Activated T-helper 2 cell treated with anti-CD3 and anti-CD28 coated beads, Interferon-gamma antibody, Interleukin-2, Interleukin-4, amounts not matched to agents 10 μg/mL and 5 μg/mL and 100 μg/mL, durations not matched to agents 14 hours and 24 hours and 36 hours (primary cell): ENCODE results near the gene HERC2. TPM values are rescaled to one million over a fixed set of nuclear protein-coding genes. Genes with fewer than 3 reads are reported as not detected.
"Not testable (repeated sequence)": the region's sequence is repeated elsewhere in the genome, so short reads cannot be mapped to it uniquely, and the experiment has no call there.

Source experiments
- DNase-seq: peaks from one replicate; pipeline ENCODE4 v3.0.0; 2021; ENCODE audit warnings: low spot score
- H3K27ac Mint-ChIP-seq: one replicate; pipeline ENCODE4 v1.8.0; 2021; ENCODE audit warnings: mixed read lengths
- H3K27me3 Mint-ChIP-seq: one replicate; pipeline ENCODE4 v1.8.0; 2021; ENCODE audit warnings: low read depth, mixed read lengths
- H3K36me3 Mint-ChIP-seq: one replicate; pipeline ENCODE4 v1.8.0; 2021; ENCODE audit warnings: low read depth, mixed read lengths
- H3K4me1 Mint-ChIP-seq: one replicate; pipeline ENCODE4 v1.8.0; 2021; ENCODE audit warnings: low read depth, mixed read lengths
- H3K4me3 Mint-ChIP-seq: one replicate; pipeline ENCODE4 v1.8.0; 2021; ENCODE audit warnings: low read depth, mild to moderate bottlenecking, moderate library complexity, mixed read lengths
- H3K9me3 Mint-ChIP-seq: one replicate; pipeline ENCODE4 v1.8.0; 2021; ENCODE audit warnings: mixed read lengths
- intact Hi-C: fragments of 100-400 bp; cut with micrococcal nuclease; formaldehyde crosslinking; loops from one replicate; pipeline ENCODE4 v1.15.1; 2023
- total RNA-seq: library from RNA; stranded (reverse); gene quantifications from 2 replicates; pipeline ENCODE4 v1.2.3, GENCODE V29; 2022

The HERC2 gene
- total RNA-seq, 1 donor from 2014 or later, result 47.4 TPM

- Mint-ChIP-seq H3K36me3 (peaks cover 11% of the 10 kb centered on the region), H3K27ac (no peak overlapping the region), H3K27me3 (no peaks in the 10 kb centered on the region), H3K9me3 (no peaks in the 10 kb centered on the region), H3K4me3 (no peak overlapping the region), H3K4me1 (no peaks in the 10 kb centered on the region)
- intact Hi-C loops, result no loop called here
- DNase-seq, result no peak
Measured at GRCh38 chr15:28127036-28127435, 194.9 kb downstream of the HERC2 start.

DNA sequence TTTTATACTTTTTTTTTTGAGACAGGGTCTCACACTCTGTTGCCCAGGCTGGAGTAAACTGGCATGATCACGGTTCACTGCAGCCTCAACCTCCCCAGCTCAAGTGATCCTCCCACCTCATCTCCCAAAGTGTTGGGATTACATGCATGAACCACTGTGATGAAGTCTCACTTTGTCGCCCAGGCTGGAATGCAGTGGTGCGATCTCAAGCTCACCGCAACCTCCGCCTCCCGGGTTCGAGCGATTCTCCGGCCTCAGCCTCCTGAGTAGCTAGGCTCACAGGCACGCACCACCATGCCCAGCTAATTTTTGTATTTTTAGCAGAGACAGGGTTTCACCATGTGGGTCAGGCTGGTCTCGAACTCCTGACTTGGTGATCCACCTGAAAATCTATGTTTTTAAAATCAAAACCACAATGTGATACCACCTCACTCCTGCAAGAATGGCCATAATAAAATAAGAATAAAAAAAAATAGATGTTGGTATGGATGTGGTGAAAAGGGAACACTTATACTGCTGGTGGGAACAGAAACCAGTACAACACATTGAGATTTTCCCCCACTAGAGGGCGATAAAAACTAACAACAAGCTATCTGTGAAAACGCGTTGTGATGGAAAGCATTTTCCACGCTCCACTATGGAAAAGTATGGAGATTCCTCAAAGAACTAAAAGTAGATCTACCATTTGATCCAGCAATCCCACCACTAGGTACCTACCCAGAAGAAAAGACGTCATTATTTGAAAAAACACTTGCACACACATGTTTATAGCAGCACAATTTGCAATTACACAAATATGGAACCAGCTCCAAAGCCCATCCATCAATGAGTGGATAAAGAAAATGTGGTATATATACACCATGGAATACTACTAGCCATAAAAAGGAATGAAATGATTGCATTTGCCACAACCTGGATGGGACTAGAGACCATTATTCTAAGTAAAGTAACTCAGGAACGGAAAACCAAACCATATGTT is 196.0 kb downstream of the HERC2 start:
- no peak for DNase-seq
- no peaks in the 10 kb centered on the region for H3K27me3 Mint-ChIP-seq
- H3K36me3 Mint-ChIP-seq, result peaks cover 13% of the 10 kb centered on the region
- intact Hi-C loops, result no loop called here
- H3K4me1 Mint-ChIP-seq, result no peaks in the 10 kb centered on the region
- no peaks in the 10 kb centered on the region for H3K9me3 Mint-ChIP-seq
- H3K4me3 Mint-ChIP-seq, result no peak overlapping the region
- no peak overlapping the region for H3K27ac Mint-ChIP-seq

GRCh38 chr15:28124841-28125240 is 197.1 kb downstream of the HERC2 start:
- intact Hi-C loops, result no loop called here
- peaks cover 22% of the 10 kb centered on the region for H3K36me3 Mint-ChIP-seq
- no peaks in the 10 kb centered on the region for H3K27me3 Mint-ChIP-seq
- H3K4me1 Mint-ChIP-seq, result no peaks in the 10 kb centered on the region
- no peak overlapping the region for H3K4me3 Mint-ChIP-seq
- DNase-seq, result no peak
- no peak overlapping the region for H3K27ac Mint-ChIP-seq
- no peaks in the 10 kb centered on the region for H3K9me3 Mint-ChIP-seq

- Mint-ChIP-seq H3K9me3 (no peaks in the 10 kb centered on the region), H3K27me3 (no peaks in the 10 kb centered on the region), H3K4me3 (no peak overlapping the region), H3K4me1 (no peaks in the 10 kb centered on the region), H3K27ac (no peak overlapping the region), H3K36me3 (peaks cover 22% of the 10 kb centered on the region)
- intact Hi-C loops, result loop anchor here (1.0 kb wide), 1 partner anchor 37 kb away; no protein-coding TSS in a partner anchor
- no peak for DNase-seq
Measured at GRCh38 chr15:28123408-28124023, 198.5 kb downstream of the HERC2 start.

- intact Hi-C loops, result no loop called here
- Mint-ChIP-seq H3K27me3 (no peaks in the 10 kb centered on the region), H3K27ac (no peak overlapping the region), H3K36me3 (peaks cover 25% of the 10 kb centered on the region), H3K4me3 (no peak overlapping the region), H3K9me3 (no peaks in the 10 kb centered on the region), H3K4me1 (no peaks in the 10 kb centered on the region)
- no peak for DNase-seq
Measured at GRCh38 chr15:28122038-28122949, 199.7 kb downstream of the HERC2 start.

DNA sequence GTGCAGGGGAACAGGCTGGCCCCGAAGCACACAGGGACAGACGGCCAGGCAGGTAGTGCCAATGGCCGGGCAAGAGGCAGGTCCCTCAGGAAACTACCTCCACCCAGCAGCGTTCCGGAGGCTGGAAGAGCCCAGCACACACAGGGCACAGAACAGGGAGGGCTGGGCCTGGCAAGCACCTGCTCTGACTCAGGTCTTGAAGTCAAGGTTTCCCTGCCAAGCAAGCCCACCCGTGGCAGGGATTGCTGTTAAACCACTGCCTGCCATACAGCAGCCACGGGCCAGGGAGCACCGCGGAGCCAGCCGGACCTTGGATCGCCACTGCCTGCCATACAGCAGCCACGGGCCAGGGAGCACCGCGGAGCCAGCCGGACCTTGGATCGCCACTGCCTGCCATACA is 200.4 kb downstream of the HERC2 start:
- H3K4me1 Mint-ChIP-seq, H3K4me3 Mint-ChIP-seq, H3K9me3 Mint-ChIP-seq, H3K27me3 Mint-ChIP-seq, DNase-seq, intact Hi-C loops, H3K27ac Mint-ChIP-seq: not testable (repeated sequence)
- peaks cover 26% of the 10 kb centered on the region for H3K36me3 Mint-ChIP-seq

- no peaks in the 10 kb centered on the region for H3K27me3 Mint-ChIP-seq
- peaks cover 30% of the 10 kb centered on the region for H3K36me3 Mint-ChIP-seq
- H3K4me1 Mint-ChIP-seq, result no peaks in the 10 kb centered on the region
- H3K27ac Mint-ChIP-seq, result no peak overlapping the region
- no peak for DNase-seq
- intact Hi-C loops, result no loop called here
- no peaks in the 10 kb centered on the region for H3K9me3 Mint-ChIP-seq
- no peak overlapping the region for H3K4me3 Mint-ChIP-seq
Measured at GRCh38 chr15:28120359-28120640, 201.7 kb downstream of the HERC2 start.

DNA sequence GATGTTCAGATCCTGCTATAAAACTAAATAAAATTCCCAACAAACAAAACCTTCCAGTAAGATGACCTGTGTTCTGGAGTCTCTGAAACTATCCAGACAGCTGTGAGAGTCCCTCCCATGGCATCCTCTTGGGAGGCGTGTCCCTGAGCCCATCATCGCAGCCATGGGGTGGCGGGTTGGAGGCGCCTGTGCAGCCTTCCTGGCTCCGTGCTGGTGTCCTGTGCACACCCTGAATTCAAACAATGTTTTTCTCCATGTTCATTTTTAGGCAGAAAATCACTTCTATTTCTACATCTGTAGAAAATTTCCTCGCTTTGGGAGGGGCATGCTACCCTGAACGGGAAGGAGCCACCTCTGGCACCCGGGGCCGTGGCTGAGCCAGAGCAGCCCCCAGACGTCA is 203.4 kb downstream of the HERC2 start:
- Mint-ChIP-seq H3K27me3 (no peaks in the 10 kb centered on the region), H3K4me1 (no peaks in the 10 kb centered on the region), H3K36me3 (peaks cover 34% of the 10 kb centered on the region), H3K9me3 (no peaks in the 10 kb centered on the region), H3K27ac (no peak overlapping the region), H3K4me3 (no peak overlapping the region)
- intact Hi-C loops, result no loop called here
- DNase-seq, result no peak

DNA sequence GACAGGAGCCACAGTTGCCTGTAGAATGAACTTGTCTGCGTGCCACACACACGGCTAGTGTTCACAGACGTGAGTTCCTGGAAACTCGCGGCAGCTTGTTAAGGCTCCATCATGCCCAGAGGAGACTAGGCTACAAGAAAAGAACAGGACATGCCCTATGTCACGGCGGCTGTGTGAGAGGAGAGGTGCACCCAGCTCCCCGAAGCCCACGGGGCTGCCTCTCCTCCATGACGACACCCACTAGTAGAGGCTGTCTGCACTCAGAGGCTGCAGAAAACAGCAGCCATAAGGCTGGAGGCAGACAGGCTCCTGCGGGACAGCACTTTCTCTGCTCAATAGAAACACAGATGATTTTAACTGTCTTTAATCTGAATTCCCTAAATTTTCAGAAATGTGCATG is 203.9 kb downstream of the HERC2 start:
- Mint-ChIP-seq H3K9me3 (no peaks in the 10 kb centered on the region), H3K27ac (no peak overlapping the region), H3K4me3 (no peak overlapping the region), H3K36me3 (peaks cover 32% of the 10 kb centered on the region), H3K27me3 (no peaks in the 10 kb centered on the region), H3K4me1 (no peaks in the 10 kb centered on the region)
- DNase-seq, result no peak
- intact Hi-C loops, result no loop called here

DNA sequence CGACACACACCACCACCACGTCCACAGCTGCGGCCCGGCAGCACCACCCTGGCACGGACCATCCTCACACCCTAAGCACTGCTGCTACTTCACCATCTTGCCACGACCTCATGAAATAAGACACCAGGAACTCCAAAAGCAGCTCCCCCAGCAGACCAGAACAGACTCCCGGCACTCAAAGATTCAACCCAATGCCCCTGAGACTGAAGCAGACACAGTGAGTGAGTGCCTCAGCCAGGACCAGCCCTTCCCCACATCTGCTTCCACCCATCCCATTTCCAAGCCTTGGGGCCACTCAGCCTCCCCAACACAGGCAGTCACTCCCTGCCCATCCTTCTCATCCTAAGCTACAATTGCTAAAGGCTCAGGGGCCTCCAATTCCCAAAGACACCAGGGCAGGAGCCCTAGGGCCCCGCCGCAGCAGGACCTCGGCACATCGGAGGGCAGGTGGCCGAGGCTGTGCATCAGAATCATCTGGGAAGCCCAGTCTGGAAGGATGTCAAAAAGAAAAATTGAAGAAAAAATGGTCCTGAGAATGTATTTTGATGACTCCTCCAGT is 204.5 kb downstream of the HERC2 start:
- no peak for DNase-seq
- Mint-ChIP-seq H3K36me3 (peaks cover 37% of the 10 kb centered on the region), H3K9me3 (no peaks in the 10 kb centered on the region), H3K27ac (no peak overlapping the region), H3K27me3 (no peaks in the 10 kb centered on the region), H3K4me1 (no peaks in the 10 kb centered on the region), H3K4me3 (no peak overlapping the region)
- intact Hi-C loops, result no loop called here

GRCh38 chr15:28116521-28117431 is 205.2 kb downstream of the HERC2 start:
- no peak for DNase-seq
- H3K27ac Mint-ChIP-seq, result no peak overlapping the region
- H3K36me3 Mint-ChIP-seq, result peaks cover 45% of the 10 kb centered on the region

GRCh38 chr15:28115871-28116270 is 206.1 kb downstream of the HERC2 start:
- DNase-seq, result no peak
- H3K27ac Mint-ChIP-seq, result no peak overlapping the region
- peaks cover 46% of the 10 kb centered on the region for H3K36me3 Mint-ChIP-seq
- no peak overlapping the region for H3K4me3 Mint-ChIP-seq
- no peaks in the 10 kb centered on the region for H3K4me1 Mint-ChIP-seq
- no peaks in the 10 kb centered on the region for H3K27me3 Mint-ChIP-seq
- intact Hi-C loops, result no loop called here
- H3K9me3 Mint-ChIP-seq, result no peaks in the 10 kb centered on the region

More at GRCh38 chr15:28116521-28117431, 205.2 kb downstream of the HERC2 start:
- Mint-ChIP-seq H3K4me3 (no peak overlapping the region), H3K4me1 (no peaks in the 10 kb centered on the region), H3K27me3 (no peaks in the 10 kb centered on the region), H3K9me3 (no peaks in the 10 kb centered on the region)
- intact Hi-C loops, result no loop called here
